ELR (cell line): ENCODE data around the gene DTNB.
"Not testable (repeated sequence)": the region's sequence is repeated elsewhere in the genome, so short reads cannot be mapped to it uniquely, and the experiment has no call there.

ENCODE experiments used
- DNase-seq: peaks from one replicate; pipeline ENCODE4 v3.0.0-alpha.2; 2015; ENCODE audit warnings: low read depth

The DTNB gene

GRCh38 chr2:25586726-25587144, 86.6 kb downstream of the DTNB start:
- no peak for DNase-seq

- DNase-seq: no peak
Observed at GRCh38 chr2:25585189-25585588, 88.2 kb downstream of the DTNB start.

- no peak for DNase-seq
Observed at GRCh38 chr2:25582077-25582830, 91.1 kb downstream of the DTNB start.

GRCh38 chr2:25576596-25576995, 96.8 kb downstream of the DTNB start:
- no peak for DNase-seq

- no peak for DNase-seq
Observed at GRCh38 chr2:25572638-25573037, 100.7 kb downstream of the DTNB start.

GRCh38 chr2:25570161-25570845, 103.1 kb downstream of the DTNB start:
- DNase-seq: no peak

GRCh38 chr2:25567406-25567805, 106.0 kb downstream of the DTNB start:
- peak; percentile 59 for DNase-seq

- DNase-seq: peak; percentile 17
Observed at GRCh38 chr2:25566694-25567093, 106.7 kb downstream of the DTNB start.

- no peak for DNase-seq
Observed at GRCh38 chr2:25566094-25566493, 107.3 kb downstream of the DTNB start.

- no peak for DNase-seq
Observed at GRCh38 chr2:25561136-25561850, 112.1 kb downstream of the DTNB start.

GRCh38 chr2:25559148-25559547, 114.2 kb downstream of the DTNB start:
- no peak for DNase-seq

GRCh38 chr2:25558262-25558661, 115.1 kb downstream of the DTNB start:
- peak; percentile 86 for DNase-seq

- DNase-seq: peak; percentile 13
Observed at GRCh38 chr2:25557179-25558036, 116.0 kb downstream of the DTNB start.

GRCh38 chr2:25552318-25552717, 121.1 kb downstream of the DTNB start:
- no peak for DNase-seq

- DNase-seq: peak; percentile 17
Observed at GRCh38 chr2:25551316-25551715, 122.1 kb downstream of the DTNB start.

GRCh38 chr2:25549571-25549970, 123.8 kb downstream of the DTNB start:
- DNase-seq: not testable (repeated sequence)

GRCh38 chr2:25548601-25549000, 124.8 kb downstream of the DTNB start:
- no peak for DNase-seq

- DNase-seq: no peak
Observed at GRCh38 chr2:25546852-25547251, 126.5 kb downstream of the DTNB start.

GRCh38 chr2:25545899-25546298, 127.5 kb downstream of the DTNB start:
- DNase-seq: no peak

GRCh38 chr2:25544445-25544844, 128.9 kb downstream of the DTNB start:
- no peak for DNase-seq

- no peak for DNase-seq
Observed at GRCh38 chr2:25543939-25544338, 129.4 kb downstream of the DTNB start.

GRCh38 chr2:25541378-25541777, 132.0 kb downstream of the DTNB start:
- no peak for DNase-seq
